SK-N-DZ (cell line): ENCODE results near the gene ZNF501. TPM values are rescaled to one million over a fixed set of nuclear protein-coding genes. Genes with fewer than 3 reads are reported as not detected.

Experiments used
- DNase-seq: peaks from one replicate; pipeline ENCODE4 v3.0.0-alpha.2; 2015; ENCODE audit warnings: low spot score
- polyA plus RNA-seq, 2 experiments: library from polyadenylated mRNA; depleted of rRNA; stranded (reverse); fragments of >200 nt; gene quantifications; 2 replicates each; pipeline ENCODE4 v1.2.3, GENCODE V29; 2014

The ZNF501 gene
- 6.0 and 7.2 TPM in 2 replicates for polyA plus RNA-seq (2014; cell fraction: cytosol; rRNA removed)
- polyA plus RNA-seq (2014; cell fraction: nucleus; rRNA removed) = 3.5 and 10.2 TPM in 2 replicates

DNA sequence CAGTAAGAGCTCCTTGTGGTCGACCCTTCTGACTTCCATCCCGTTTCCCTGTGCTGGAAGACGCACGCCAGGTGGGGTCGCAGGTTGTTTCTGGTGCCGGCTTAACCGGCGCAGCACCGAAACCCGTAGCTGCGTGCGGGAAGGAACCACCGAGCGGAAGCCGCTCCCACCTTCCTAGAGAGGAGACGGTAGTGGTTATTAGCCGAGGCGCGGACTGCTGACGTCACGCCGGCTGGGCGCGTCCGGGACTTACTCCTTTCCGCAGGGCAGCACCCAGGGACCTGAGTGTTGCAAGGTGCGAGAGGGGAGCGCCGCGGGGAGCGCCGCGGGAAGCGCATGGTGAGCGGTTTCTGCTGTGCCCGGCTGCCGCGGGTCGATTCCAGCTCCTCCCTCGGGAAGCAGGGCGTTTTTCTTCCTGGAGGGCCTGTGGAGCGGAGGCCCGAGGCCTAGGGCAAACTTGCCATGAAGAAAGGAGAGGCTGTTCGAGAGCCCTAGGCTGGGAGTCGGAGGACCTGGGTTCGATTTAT lies at the start of gene ZNF501:
ZNF501 (plus strand) TSS at position 252 of the 527 bp plus-strand sequence. CDS start 4,787 bp downstream, outside the sequence.
- DNase-seq = peak; percentile 91

DNA sequence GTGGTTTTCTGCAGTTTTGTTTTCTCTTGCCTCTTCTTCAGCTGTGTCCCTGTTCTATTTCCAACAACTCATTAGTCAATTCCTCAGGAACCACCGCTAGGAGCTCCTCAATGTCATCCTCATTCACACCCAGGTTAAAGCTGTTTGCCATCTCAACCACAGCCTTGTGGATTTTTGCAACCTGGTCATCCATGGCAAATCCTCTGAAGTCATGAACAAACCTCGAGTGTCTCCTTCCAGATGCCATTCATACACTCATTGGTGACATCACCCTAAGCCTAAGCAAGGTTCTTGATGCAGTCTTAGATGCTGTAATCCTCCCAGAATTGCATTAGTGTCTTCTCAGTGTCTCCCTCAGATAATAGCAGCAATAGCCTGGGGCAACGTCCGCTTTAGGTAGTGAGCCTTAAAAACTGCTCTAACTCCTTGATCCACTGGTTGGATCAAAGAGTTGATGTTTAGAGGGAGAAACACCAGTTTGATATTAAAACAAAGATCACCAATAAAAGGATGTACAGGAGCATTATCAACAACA lies 48.4 kb upstream of the ZNF501 start:
- no peak for DNase-seq

DNA sequence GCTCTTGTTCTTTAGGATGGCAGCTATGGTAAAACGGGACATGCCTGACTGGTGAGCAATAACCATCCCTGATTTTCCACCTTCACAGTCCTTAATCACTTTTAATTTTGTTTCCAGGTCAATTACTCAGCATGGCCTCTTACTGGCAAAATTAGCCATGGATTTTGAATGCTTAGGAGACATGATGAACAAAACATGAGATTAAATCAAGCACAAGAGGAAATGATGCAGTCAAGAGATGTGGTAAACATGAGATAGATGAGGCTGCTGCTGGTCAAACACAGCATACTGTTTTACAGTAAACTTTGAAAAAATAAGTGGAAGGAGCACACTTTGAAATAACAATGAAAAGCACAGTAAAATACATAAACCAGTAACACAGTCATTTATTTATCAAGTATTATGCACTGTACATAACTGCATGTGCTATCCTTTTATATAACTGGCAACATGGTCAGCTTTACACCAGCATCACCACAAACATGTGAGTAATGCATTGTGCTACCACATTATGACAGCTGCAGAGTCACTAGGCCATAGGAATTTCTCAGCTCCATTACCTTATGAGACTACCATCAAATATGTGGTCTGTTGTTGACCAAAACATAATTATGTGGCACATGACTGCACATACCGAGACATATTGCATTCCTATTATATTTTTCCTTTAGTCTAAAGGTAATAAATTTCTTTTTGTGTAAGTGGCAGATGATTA lies 47.1 kb upstream of the ZNF501 start:
- no peak for DNase-seq

- DNase-seq = peak; percentile 90
These were observed 44.2 kb upstream of the ZNF501 start for GRCh38 chr3:44685128-44685800.

DNA sequence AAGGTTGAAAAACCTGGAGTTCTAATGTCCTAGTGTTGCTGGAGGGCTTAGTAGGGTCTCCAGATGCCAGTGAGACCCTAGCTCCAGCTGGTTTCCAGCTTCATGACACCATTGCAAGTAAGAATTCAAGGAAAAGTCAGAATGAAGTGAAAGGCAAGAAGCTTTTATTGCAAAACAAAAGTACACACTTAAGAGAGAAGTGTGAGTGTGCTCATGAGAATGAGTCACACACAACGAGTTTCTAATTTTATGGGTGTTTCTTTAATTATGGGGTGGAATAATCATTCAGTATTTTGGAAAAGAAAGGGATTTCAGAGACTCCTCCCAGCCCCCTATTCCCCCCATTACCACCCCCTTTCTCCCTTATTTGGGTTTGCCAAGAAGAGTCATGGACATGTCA lies 41.5 kb upstream of the ZNF501 start:
- DNase-seq = no peak

DNA sequence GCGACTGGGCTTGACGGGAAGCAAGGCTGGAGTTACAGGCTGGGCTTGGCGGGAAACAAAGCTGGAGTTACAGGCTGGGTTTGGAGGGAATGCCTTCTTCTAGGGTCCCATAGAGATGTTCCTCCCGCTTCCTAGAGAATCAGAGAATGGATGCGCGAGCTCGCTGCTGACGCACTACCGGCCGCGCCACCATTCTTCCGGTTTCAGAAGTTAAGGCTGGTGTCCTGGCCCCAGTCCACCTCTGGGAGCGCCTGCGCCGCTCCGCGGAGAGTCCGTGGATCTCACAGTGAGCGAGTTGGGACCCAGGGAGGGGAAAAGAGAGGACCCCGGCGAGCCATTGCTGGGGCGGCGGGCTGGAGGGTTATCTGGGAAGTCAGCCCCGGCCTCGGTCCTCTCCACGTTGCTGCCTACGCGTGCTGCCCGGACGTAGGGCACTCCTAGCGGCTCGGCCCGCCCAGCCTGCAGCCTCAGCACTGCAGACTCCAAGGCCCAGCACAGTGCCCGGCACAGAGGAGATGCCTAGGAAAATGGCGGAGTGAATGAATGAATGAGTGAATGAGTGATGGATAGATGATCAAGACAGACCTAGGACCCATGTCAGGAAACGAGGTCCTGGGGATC lies 16.9 kb upstream of the ZNF501 start, which contains the start of gene ZNF502:
ZNF502 (plus strand) TSS at position 206 of the 621 bp plus-strand sequence. CDS start 7,602 bp downstream, outside the sequence.
- peak; percentile 90 for DNase-seq

DNA sequence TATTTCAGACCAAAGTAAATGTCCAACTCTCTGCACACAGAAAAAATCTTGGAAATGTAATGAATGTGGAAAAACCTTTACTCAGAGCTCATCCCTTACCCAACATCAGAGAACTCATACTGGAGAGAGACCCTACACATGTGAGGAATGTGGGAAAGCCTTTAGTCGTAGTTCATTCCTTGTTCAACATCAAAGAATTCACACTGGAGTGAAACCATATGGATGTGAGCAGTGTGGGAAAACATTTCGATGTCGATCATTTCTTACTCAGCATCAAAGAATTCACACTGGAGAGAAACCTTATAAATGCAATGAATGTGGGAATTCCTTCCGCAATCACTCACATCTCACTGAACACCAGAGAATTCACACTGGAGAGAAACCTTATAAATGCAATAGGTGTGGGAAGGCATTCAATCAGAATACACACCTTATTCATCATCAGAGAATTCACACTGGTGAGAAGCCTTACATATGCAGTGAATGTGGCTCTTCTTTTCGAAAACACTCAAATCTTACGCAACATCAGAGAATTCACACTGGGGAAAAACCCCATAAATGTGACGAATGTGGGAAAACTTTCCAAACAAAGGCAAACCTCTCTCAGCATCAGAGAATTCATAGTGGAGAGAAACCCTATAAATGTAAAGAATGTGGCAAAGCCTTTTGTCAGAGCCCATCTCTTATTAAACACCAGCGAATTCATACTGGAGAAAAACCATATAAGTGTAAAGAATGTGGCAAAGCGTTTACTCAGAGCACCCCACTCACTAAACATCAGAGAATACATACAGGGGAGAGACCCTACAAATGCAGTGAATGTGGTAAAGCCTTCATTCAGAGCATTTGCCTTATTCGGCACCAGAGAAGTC lies 8.0 kb upstream of the ZNF501 start:
- no peak for DNase-seq

- DNase-seq = no peak
These were observed 7.4 kb upstream of the ZNF501 start for GRCh38 chr3:44722103-44722401.

- DNase-seq = no peak
These were observed 5.3 kb downstream of the ZNF501 start for GRCh38 chr3:44734646-44735168.

GRCh38 chr3:44761101-44761423 lies 31.6 kb downstream of the ZNF501 start:
- DNase-seq = peak; percentile 5

GRCh38 chr3:44761424-44762169 lies 32.2 kb downstream of the ZNF501 start, which contains the start of the genes KIAA1143 and KIF15:
TSS of gene KIAA1143 (minus strand) at chr3:44761619. CDS start at chr3:44761602, 17 bp downstream.
TSS of gene KIF15 (plus strand) at chr3:44761794. CDS start at chr3:44761866, 72 bp downstream.
- DNase-seq = peak; percentile 93

GRCh38 chr3:44762170-44762677 lies 32.8 kb downstream of the ZNF501 start:
- DNase-seq = peak; percentile 11

GRCh38 chr3:44762690-44763089 lies 33.3 kb downstream of the ZNF501 start:
- no peak for DNase-seq

DNA sequence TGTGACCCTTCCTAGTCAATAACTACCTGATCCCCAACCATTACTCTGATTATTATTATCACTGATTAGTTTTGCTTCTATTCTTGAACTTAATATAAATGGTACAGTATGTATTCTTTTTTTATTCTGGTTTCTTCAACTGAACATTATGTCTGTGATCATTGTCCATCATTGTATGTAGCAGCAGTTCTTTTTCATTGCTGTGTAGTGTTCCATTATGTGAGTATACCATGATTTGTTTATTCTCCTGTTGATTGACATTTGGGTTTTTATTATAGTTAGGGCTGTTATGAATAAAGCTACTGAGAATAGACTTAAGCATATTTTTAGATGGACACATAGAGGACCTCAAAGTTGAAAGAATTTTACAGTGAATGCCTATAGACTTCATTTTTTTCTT lies 34.8 kb downstream of the ZNF501 start:
- DNase-seq = no peak

DNA sequence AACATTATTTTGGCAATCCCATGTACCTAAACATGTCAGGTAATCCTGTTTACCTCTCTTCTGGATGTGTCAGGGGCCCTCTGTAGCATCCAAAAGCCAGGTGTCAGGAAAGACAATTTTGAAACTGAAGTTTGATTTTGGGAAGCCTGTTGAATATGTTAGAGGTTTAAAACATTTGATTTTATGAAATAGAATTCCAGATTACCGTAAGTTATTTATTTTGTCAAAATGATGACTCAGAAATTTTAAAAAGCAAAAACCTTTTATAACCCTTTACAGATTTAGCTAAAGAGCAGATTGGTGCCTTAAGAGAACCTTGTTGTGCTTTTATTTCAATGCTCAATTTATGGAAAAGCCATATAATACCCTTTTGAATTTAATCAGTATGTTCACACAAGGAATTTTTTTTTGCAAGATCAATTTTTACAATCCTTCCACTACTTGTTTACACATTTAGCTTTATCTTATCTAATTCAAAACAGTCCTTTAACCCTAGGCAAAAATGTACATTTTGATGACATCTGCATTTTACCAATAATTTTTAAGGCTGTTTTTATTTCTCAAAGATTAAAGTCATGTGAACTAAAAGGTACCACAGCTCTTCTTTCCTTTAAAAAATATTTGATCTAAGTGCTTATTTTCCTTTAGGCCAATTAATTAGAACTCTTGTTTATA lies 42.1 kb downstream of the ZNF501 start:
- no peak for DNase-seq

DNA sequence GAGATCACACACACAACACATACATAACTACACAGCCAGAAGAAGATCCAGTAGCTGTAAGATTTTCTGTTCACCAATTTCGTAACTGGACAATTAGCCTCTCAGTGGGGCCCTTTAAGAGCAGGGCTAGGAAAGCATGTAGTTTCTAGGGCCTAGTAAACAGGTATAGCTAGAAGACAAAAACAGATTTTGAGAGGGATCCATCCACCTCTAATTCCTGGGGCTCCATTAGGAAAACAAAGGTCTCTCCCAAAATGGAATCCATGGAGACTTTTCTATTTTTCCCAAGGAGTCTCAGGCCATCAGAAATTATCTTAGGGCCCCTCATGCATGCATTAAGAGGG lies 42.6 kb downstream of the ZNF501 start:
- no peak for DNase-seq

DNA sequence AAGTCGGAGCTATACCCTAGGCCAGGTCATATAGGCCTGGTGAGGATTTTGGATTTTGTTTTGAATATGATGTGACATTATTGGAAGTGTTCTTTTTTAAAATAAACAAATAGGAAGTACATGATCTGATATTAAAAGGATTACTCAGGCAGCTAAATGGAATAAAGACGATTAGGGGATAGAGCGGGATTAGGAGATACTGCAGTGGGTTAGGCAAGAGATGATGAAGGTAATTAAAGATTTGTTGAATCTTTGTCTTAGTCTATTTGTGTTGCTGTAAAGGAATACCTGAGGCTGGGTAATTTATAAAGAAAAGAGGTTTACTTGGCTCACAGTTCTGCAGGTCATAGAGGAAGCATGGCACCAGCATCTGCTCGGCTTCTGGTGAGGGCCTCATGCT lies 53.5 kb downstream of the ZNF501 start:
- DNase-seq = no peak
